ENCODE results near the gene PLXNA2.
A peak's percentile ranks its signal among the peaks of the same experiment; 100 is the strongest.

PLXNA2 gene

GRCh38 chr1:207984831-207985572, 259.2 kb downstream of the PLXNA2 start:
- TF ChIP-seq CTCF (IDR thresholded peaks at IDR 0.05; ENCODE audit: borderline replicate concordance, extremely low read depth, low read length, poor library complexity, severe bottlenecking) (no peak), EZH2 (IDR thresholded peaks at IDR 0.05; ENCODE audit: borderline replicate concordance, low read depth, low read length, severe bottlenecking) (no peak)
- H3K27me3 ChIP-seq (ENCODE audit: insufficient read depth, low read length, poor library complexity): peaks cover 14% of the 10 kb centered on the region
- H4K20me1 ChIP-seq (ENCODE audit: insufficient read depth, low read length): no peaks in the 10 kb centered on the region; the same call in 1 of the 2 replicates
- H3K4me1 ChIP-seq (ENCODE audit: insufficient read depth, low read length): no peaks in the 10 kb centered on the region
- no peak overlapping the region for H3K4me3 ChIP-seq (ENCODE audit: low read depth in 1 of 2, low read length in 2 of 2)
- no peak for DNase-seq
- no peaks in the 10 kb centered on the region for H3K79me2 ChIP-seq (ENCODE audit: insufficient read depth, low read length)
- no peak for ATAC-seq (ENCODE audit: insufficient read depth, low read depth)
- no peak overlapping the region for H2AFZ ChIP-seq (ENCODE audit: low read depth, low read length)
- no peaks in the 10 kb centered on the region for H3K36me3 ChIP-seq (ENCODE audit: insufficient read depth, low read length)
- no peak overlapping the region for H3K4me2 ChIP-seq (ENCODE audit: insufficient read depth, low read length)
- no peaks in the 10 kb centered on the region for H3K9me3 ChIP-seq (ENCODE audit: insufficient read depth, low read length, severe bottlenecking)
- no peak overlapping the region for H3K27ac ChIP-seq (ENCODE audit: low read length)
- H3K9ac ChIP-seq (ENCODE audit: low read depth, low read length): no peak overlapping the region

GRCh38 chr1:207983044-207983635, 261.0 kb downstream of the PLXNA2 start:
- H3K79me2 ChIP-seq (ENCODE audit: insufficient read depth, low read length): no peaks in the 10 kb centered on the region
- H3K4me2 ChIP-seq (ENCODE audit: insufficient read depth, low read length): no peak overlapping the region
- H3K27ac ChIP-seq (ENCODE audit: low read length): no peak overlapping the region
- peaks cover 9% of the 10 kb centered on the region for H3K27me3 ChIP-seq (ENCODE audit: insufficient read depth, low read length, poor library complexity)
- H3K9me3 ChIP-seq (ENCODE audit: insufficient read depth, low read length, severe bottlenecking): no peaks in the 10 kb centered on the region
- no peaks in the 10 kb centered on the region for H3K4me1 ChIP-seq (ENCODE audit: insufficient read depth, low read length)
- no peaks in the 10 kb centered on the region for H4K20me1 ChIP-seq (ENCODE audit: insufficient read depth, low read length)
- TF ChIP-seq EZH2 (IDR thresholded peaks at IDR 0.05; ENCODE audit: borderline replicate concordance, low read depth, low read length, severe bottlenecking): no peak
- TF ChIP-seq CTCF (IDR thresholded peaks at IDR 0.05; ENCODE audit: borderline replicate concordance, extremely low read depth, low read length, poor library complexity, severe bottlenecking): no peak
- DNase-seq: no peak
- H3K4me3 ChIP-seq (ENCODE audit: low read depth in 1 of 2, low read length in 2 of 2): no peak overlapping the region
- H3K36me3 ChIP-seq (ENCODE audit: insufficient read depth, low read length): no peaks in the 10 kb centered on the region
- H2AFZ ChIP-seq (ENCODE audit: low read depth, low read length): no peak overlapping the region
- no peak for ATAC-seq (ENCODE audit: insufficient read depth, low read depth)
- no peak overlapping the region for H3K9ac ChIP-seq (ENCODE audit: low read depth, low read length)

- Histone ChIP-seq H3K4me3 (ENCODE audit: low read depth in 1 of 2, low read length in 2 of 2) (no peak overlapping the region), H3K27me3 (ENCODE audit: insufficient read depth, low read length, poor library complexity) (peaks cover 9% of the 10 kb centered on the region), H3K36me3 (ENCODE audit: insufficient read depth, low read length) (no peaks in the 10 kb centered on the region), H3K27ac (ENCODE audit: low read length) (no peak overlapping the region), H3K9me3 (ENCODE audit: insufficient read depth, low read length, severe bottlenecking) (no peaks in the 10 kb centered on the region), H3K79me2 (ENCODE audit: insufficient read depth, low read length) (no peaks in the 10 kb centered on the region), H2AFZ (ENCODE audit: low read depth, low read length) (no peak overlapping the region), H3K4me2 (ENCODE audit: insufficient read depth, low read length) (no peak overlapping the region), H3K4me1 (ENCODE audit: insufficient read depth, low read length) (no peaks in the 10 kb centered on the region), H3K9ac (ENCODE audit: low read depth, low read length) (no peak overlapping the region), H4K20me1 (ENCODE audit: insufficient read depth, low read length) (no peaks in the 10 kb centered on the region)
- DNase-seq: peak; percentile 18
- peak; percentile 80 for ATAC-seq (ENCODE audit: insufficient read depth, low read depth)
- TF ChIP-seq CTCF (IDR thresholded peaks at IDR 0.05; ENCODE audit: borderline replicate concordance, extremely low read depth, low read length, poor library complexity, severe bottlenecking): peak; percentile 60
- TF ChIP-seq EZH2 (IDR thresholded peaks at IDR 0.05; ENCODE audit: borderline replicate concordance, low read depth, low read length, severe bottlenecking): no peak
Observed at GRCh38 chr1:207981976-207982375, 262.2 kb downstream of the PLXNA2 start.
